SK-N-MC (cell line): Measurements from ENCODE around the gene TRABD.

Experiments
- DNase-seq: peaks from one replicate; pipeline ENCODE4 v3.0.0-alpha.2; 2011; ENCODE audit warnings: low read depth, low spot score
- H3K27ac ChIP-seq: fragments of 200-600 bp; sonication (generic); 2 replicates; pipeline ENCODE4 v1.5.1; 2016; ENCODE audit warnings: mixed run types
- H3K36me3 ChIP-seq: fragments of 200-600 bp; sonication (generic); 2 replicates; pipeline ENCODE4 v1.6.1; 2017; ENCODE audit warnings: antibody characterized with exemption, low read length, mixed read lengths; ENCODE audit not compliant: insufficient read depth
- H3K4me3 ChIP-seq: fragments of 200-600 bp; sonication (generic); 2 replicates; pipeline ENCODE4 v1.5.1; 2016
- H3K9ac ChIP-seq: fragments of 200-600 bp; sonication (generic); 2 replicates; pipeline ENCODE4 v1.8.0; 2017; ENCODE audit warnings: mixed run types, mixed read lengths; ENCODE audit not compliant: insufficient read length
- H3K9me3 ChIP-seq: fragments of 200-600 bp; sonication (generic); 2 replicates; pipeline ENCODE4 v1.6.1; 2017; ENCODE audit warnings: low read depth, mild to moderate bottlenecking, antibody characterized with exemption, low read length, moderate library complexity, mixed read lengths
- EZH2 ChIP-seq: fragments of 200-600 bp; sonication (generic); IDR thresholded peaks from one replicate; pipeline ENCODE4 v1.6.1; 2017; ENCODE audit warnings: antibody characterized with exemption
- FOXP2 ChIP-seq: optimal IDR thresholded peaks from 2 replicates; pipeline ENCODE3; 2011; ENCODE audit warnings: mild to moderate bottlenecking, moderate library complexity; ENCODE audit not compliant: insufficient read depth; ENCODE audit errors: extremely low read length, control extremely low read depth
- POLR2AphosphoS5 ChIP-seq: IDR thresholded peaks from 2 replicates; pipeline ENCODE4 v1.6.1; 2012; ENCODE audit warnings: mild to moderate bottlenecking, low read depth, low read length, borderline replicate concordance

The TRABD gene

GRCh38 chr22:50148991-50149721 lies 36.6 kb upstream of the TRABD start:
- no peak for TF ChIP-seq EZH2
- TF ChIP-seq FOXP2 = no peak
- TF ChIP-seq POLR2AphosphoS5 = no peak
- Histone ChIP-seq H3K9ac (no peak overlapping the region), H3K36me3 (no peaks in the 10 kb centered on the region), H3K27ac (no peak overlapping the region), H3K4me3 (no peak overlapping the region), H3K9me3 (no peaks in the 10 kb centered on the region)
- peak; percentile 6 for DNase-seq

- TF ChIP-seq EZH2 = no peak
- TF ChIP-seq FOXP2 = no peak
- TF ChIP-seq POLR2AphosphoS5 = no peak
Measured at GRCh38 chr22:50150161-50151129, 35.3 kb upstream of the TRABD start.

GRCh38 chr22:50151571-50152537 lies 33.9 kb upstream of the TRABD start:
- Histone ChIP-seq H3K9me3 (no peaks in the 10 kb centered on the region), H3K36me3 (no peaks in the 10 kb centered on the region), H3K27ac (no peak overlapping the region), H3K4me3 (no peak overlapping the region), H3K9ac (no peak overlapping the region)
- DNase-seq = no peak
- TF ChIP-seq EZH2 (no peak), POLR2AphosphoS5 (no peak), FOXP2 (no peak)

More at GRCh38 chr22:50150161-50151129, 35.3 kb upstream of the TRABD start:
- DNase-seq = no peak
- Histone ChIP-seq H3K9ac (no peak overlapping the region), H3K27ac (no peak overlapping the region), H3K36me3 (no peaks in the 10 kb centered on the region), H3K4me3 (no peak overlapping the region), H3K9me3 (no peaks in the 10 kb centered on the region)

GRCh38 chr22:50153056-50153755 lies 32.5 kb upstream of the TRABD start:
- no peaks in the 10 kb centered on the region for H3K9me3 ChIP-seq
- TF ChIP-seq FOXP2 (no peak), EZH2 (no peak), POLR2AphosphoS5 (no peak)
- no peak for DNase-seq
- no peaks in the 10 kb centered on the region for H3K36me3 ChIP-seq
- H3K9ac ChIP-seq = no peak overlapping the region
- H3K4me3 ChIP-seq = no peak overlapping the region
- no peak overlapping the region for H3K27ac ChIP-seq

- H3K27ac ChIP-seq = no peak overlapping the region
- H3K9me3 ChIP-seq = no peaks in the 10 kb centered on the region
- H3K4me3 ChIP-seq = no peak overlapping the region
- no peak for DNase-seq
- no peak for TF ChIP-seq EZH2
- TF ChIP-seq FOXP2 = no peak
- TF ChIP-seq POLR2AphosphoS5 = no peak
- H3K9ac ChIP-seq = no peak overlapping the region
- H3K36me3 ChIP-seq = no peaks in the 10 kb centered on the region
Measured at GRCh38 chr22:50153756-50154140, 32.0 kb upstream of the TRABD start.

GRCh38 chr22:50157709-50158375 lies 27.9 kb upstream of the TRABD start:
- H3K9me3 ChIP-seq = no peaks in the 10 kb centered on the region
- no peaks in the 10 kb centered on the region for H3K36me3 ChIP-seq
- H3K4me3 ChIP-seq = no peak overlapping the region
- H3K9ac ChIP-seq = no peak overlapping the region
- TF ChIP-seq FOXP2 (no peak), EZH2 (no peak), POLR2AphosphoS5 (no peak)
- no peak overlapping the region for H3K27ac ChIP-seq
- DNase-seq = no peak

GRCh38 chr22:50160947-50161346 lies 24.8 kb upstream of the TRABD start:
- no peak for DNase-seq
- Histone ChIP-seq H3K36me3 (no peaks in the 10 kb centered on the region), H3K4me3 (no peak overlapping the region), H3K9ac (no peak overlapping the region), H3K27ac (no peak overlapping the region), H3K9me3 (no peaks in the 10 kb centered on the region)
- TF ChIP-seq EZH2 (no peak), POLR2AphosphoS5 (no peak), FOXP2 (no peak)
